SK-N-SH (cell line): ENCODE data around the gene ZNF761. TPM values are rescaled to one million over a fixed set of nuclear protein-coding genes. Genes with fewer than 3 reads are reported as not detected.

Experiments used
- CTCF ChIA-PET: fragments of 300-600, 350-600 bp; formaldehyde crosslinking; extraction: SDS; loops from one replicate; lab custom pipeline; 2021; lab: Yijun Ruan, JAX
- POLR2A ChIA-PET: fragments of 350-600 bp; sonication (Branson Sonifier 250); formaldehyde crosslinking; extraction: SDS; loops from one replicate; lab custom pipeline; 2020; ENCODE audit warnings: antibody characterized with exemption, inconsistent platforms; lab: Yijun Ruan, JAX
- DNase-seq: peaks from one replicate; pipeline ENCODE4 v3.0.0; 2012
- H2AFZ ChIP-seq: fragments of 200-600 bp; sonication (generic); 2 replicates; pipeline ENCODE4 v1.8.1; 2016; ENCODE audit warnings: antibody characterized with exemption, mild to moderate bottlenecking, low read depth
- H3F3A ChIP-seq: fragments of 200-600 bp; sonication (generic); replicated peaks from 2 replicates; pipeline ENCODE3; 2016; ENCODE audit warnings: antibody characterized with exemption, mild to moderate bottlenecking; ENCODE audit not compliant: insufficient read depth
- H3K27ac ChIP-seq, 2 experiments: fragments of 200-500 bp in 1 of 2; fragments of 200-600 bp in 1 of 2; sonication (Bioruptor generic) in 1 of 2; sonication (generic), shearing (Covaris generic) in 1 of 2; 2 replicates each; pipeline versions ENCODE4 v1.5.1 to v1.6.1; 2014 to 2016; ENCODE audit warnings: low read depth in 2 of 2, inconsistent platforms in 1 of 2, low read length in 1 of 2, mild to moderate bottlenecking in 1 of 2, mixed read lengths in 1 of 2
- H3K27me3 ChIP-seq: fragments of 200-600 bp; sonication (generic), shearing (Covaris generic); 2 replicates; pipeline ENCODE4 v1.6.1; 2016; ENCODE audit warnings: mixed run types; ENCODE audit not compliant: insufficient read depth
- H3K36me3 ChIP-seq, 2 experiments: fragments of 200-500 bp in 1 of 2; fragments of 200-600 bp in 1 of 2; sonication (Bioruptor generic) in 1 of 2; sonication (generic) in 1 of 2; replicated peaks in 1 of 2; 2 replicates each; pipeline versions ENCODE3 to v1.5.1; 2014 to 2016; ENCODE audit warnings: low read length in 1 of 2, mild to moderate bottlenecking in 1 of 2; ENCODE audit not compliant: insufficient read depth in 2 of 2, control insufficient read depth in 1 of 2
- H3K4me1 ChIP-seq, 2 experiments: fragments of 200-500 bp in 1 of 2; fragments of 200-600 bp in 1 of 2; sonication (Bioruptor generic) in 1 of 2; sonication (generic), shearing (Covaris generic) in 1 of 2; 2 replicates each; pipeline versions ENCODE4 v1.5.1 to v1.6.1; 2014 to 2016; ENCODE audit warnings: low read depth in 1 of 2, low read length in 1 of 2, mixed run types in 1 of 2; ENCODE audit not compliant: insufficient read depth in 2 of 2, control insufficient read depth in 1 of 2
- H3K4me2 ChIP-seq: fragments of 200-600 bp; sonication (generic), shearing (Covaris generic); 2 replicates; pipeline ENCODE4 v1.6.1; 2017; ENCODE audit warnings: mixed run types
- H3K4me3 ChIP-seq, 2 experiments: fragments of 200-500 bp in 1 of 2; fragments of 200-600 bp in 1 of 2; sonication (Bioruptor generic) in 1 of 2; sonication (generic), shearing (Covaris generic) in 1 of 2; 2 replicates each; pipeline versions ENCODE4 v1.5.1 to v1.8.1; 2014 to 2016; ENCODE audit warnings: low read depth in 2 of 2, inconsistent platforms in 1 of 2, low read length in 1 of 2, mild to moderate bottlenecking in 1 of 2, mixed read lengths in 1 of 2, moderate library complexity in 1 of 2
- H3K79me2 ChIP-seq: fragments of 200-600 bp; sonication (generic); 2 replicates; pipeline ENCODE4 v1.8.1; 2017; ENCODE audit warnings: mild to moderate bottlenecking; ENCODE audit not compliant: insufficient read depth
- H3K9ac ChIP-seq: fragments of 200-600 bp; sonication (generic); 2 replicates; pipeline ENCODE4 v1.6.1; 2017; ENCODE audit warnings: mixed run types
- H3K9me2 ChIP-seq: fragments of 200-600 bp; sonication (generic); 2 replicates; pipeline ENCODE4 v1.6.1; 2017; ENCODE audit warnings: mixed run types
- H3K9me3 ChIP-seq: fragments of 200-600 bp; sonication (generic); 2 replicates; pipeline ENCODE4 v1.6.1; 2017; ENCODE audit warnings: mixed run types, mild to moderate bottlenecking, moderate library complexity
- H4K20me1 ChIP-seq: fragments of 200-600 bp; sonication (generic); 2 replicates; pipeline ENCODE4 v1.6.1; 2017; ENCODE audit warnings: mild to moderate bottlenecking, mixed run types; ENCODE audit not compliant: insufficient read depth
- CTCF ChIP-seq: fragments of 200-600 bp; sonication (generic); IDR thresholded peaks from 2 replicates; pipeline ENCODE4 v1.6.1; 2017; ENCODE audit warnings: antibody characterized with exemption, mild to moderate bottlenecking, moderate library complexity
- ELF1 ChIP-seq: IDR thresholded peaks from 2 replicates; pipeline ENCODE4 v1.4.0; 2012
- EP300 ChIP-seq, 2 experiments: IDR thresholded peaks; 2 replicates each; pipeline versions ENCODE4 v1.4.0 to v1.6.1; 2012; ENCODE audit warnings: borderline replicate concordance in 1 of 2, low read depth in 1 of 2, low read length in 1 of 2
- EZH2phosphoT487 ChIP-seq: fragments of 200-600 bp; sonication (generic); IDR thresholded peaks from 2 replicates; pipeline ENCODE4 v1.6.1; 2017; ENCODE audit warnings: low read depth, mixed run types, mild to moderate bottlenecking, antibody characterized with exemption, moderate library complexity, borderline replicate concordance
- FOXJ3 ChIP-seq: sonication (generic); formaldehyde crosslinking; IDR thresholded peaks from 2 replicates; pipeline ENCODE4 v1.5.1; 2020; ENCODE audit warnings: mild to moderate bottlenecking, missing genetic modification reagents
- FOXM1 ChIP-seq: IDR thresholded peaks from 2 replicates; pipeline ENCODE4 v1.4.0; 2012; ENCODE audit warnings: low read depth, mild to moderate bottlenecking
- GABPA ChIP-seq: IDR thresholded peaks from 2 replicates; pipeline ENCODE4 v1.4.0; 2012; ENCODE audit warnings: low read depth, mild to moderate bottlenecking
- GATA2 ChIP-seq: sonication (generic); formaldehyde crosslinking; IDR thresholded peaks from 2 replicates; pipeline ENCODE4 v1.5.0; 2020; ENCODE audit warnings: mild to moderate bottlenecking, missing genetic modification reagents
- IRF3 ChIP-seq: fragments of 150-350 bp; IDR thresholded peaks from 2 replicates; pipeline ENCODE4 v1.6.1; 2016; ENCODE audit warnings: mild to moderate bottlenecking, low read depth, low read length
- POLR2AphosphoS5 ChIP-seq: IDR thresholded peaks from 2 replicates; pipeline ENCODE4 v1.6.1; 2012; ENCODE audit warnings: low read depth, low read length
- RXRA ChIP-seq: IDR thresholded peaks from 2 replicates; pipeline ENCODE4 v1.4.0; 2012; ENCODE audit warnings: low read depth, mild to moderate bottlenecking, borderline replicate concordance
- SMC3 ChIP-seq: IDR thresholded peaks from 2 replicates; pipeline ENCODE4 v1.6.1; 2012; ENCODE audit warnings: low read depth, low read length, improper control_type of control experiment
- TAF1 ChIP-seq: IDR thresholded peaks from 2 replicates; pipeline ENCODE4 v1.6.1; 2012; ENCODE audit warnings: low read depth, mild to moderate bottlenecking, low read length, moderate library complexity, borderline replicate concordance
- TEAD4 ChIP-seq: IDR thresholded peaks from 2 replicates; pipeline ENCODE4 v1.4.0; 2012; ENCODE audit warnings: mild to moderate bottlenecking, borderline replicate concordance; ENCODE audit not compliant: insufficient read depth
- USF2 ChIP-seq: fragments of 150-350 bp; IDR thresholded peaks from 2 replicates; pipeline ENCODE4 v1.6.1; 2017; ENCODE audit warnings: antibody characterized with exemption, low read length, low read depth, borderline replicate concordance
- WGBS: methylation state at CpG from one replicate; pipeline ENCODE4 v1.1.6; 2017; ENCODE audit warnings: low lambda C conversion rate; 5-methylcytosine and 5-hydroxymethylcytosine counted together
- polyA plus RNA-seq, 3 experiments: library from polyadenylated mRNA; depleted of rRNA; stranded (reverse); fragments of >200 nt; gene quantifications; 2 replicates each; pipeline ENCODE4 v1.2.3, GENCODE V29; 2012

Gene ZNF761
- polyA plus RNA-seq, 1 of the 3 experiments (the other 2 are of a cell fraction), result 5.9 TPM

- CTCF ChIA-PET, result interaction anchor here (1.0 to 2.2 kb wide), 2 partner anchors 37 to 267 kb away, joined by 3 to 7 read pairs; no protein-coding TSS in a partner anchor
- Histone ChIP-seq H3F3A (no peaks in the 10 kb centered on the region), H4K20me1 (no peaks in the 10 kb centered on the region), H3K9ac (no peak overlapping the region), H3K27me3 (no peaks in the 10 kb centered on the region), H3K9me3 (peaks cover 10% of the 10 kb centered on the region; the same call in 1 of the 2 replicates), H3K4me1 (no peaks in the 10 kb centered on the region), H3K4me2 (no peak overlapping the region), H3K79me2 (no peaks in the 10 kb centered on the region), H2AFZ (no peak overlapping the region), H3K27ac (no peak overlapping the region), H3K9me2 (no peaks in the 10 kb centered on the region), H3K36me3 (peaks cover 0 to 16% of the 10 kb centered on the region in 2 experiments), H3K4me3 (no peak overlapping the region)
- no peak for DNase-seq
- TF ChIP-seq USF2 (no peak), EZH2phosphoT487 (no peak), FOXM1 (no peak), IRF3 (no peak), POLR2AphosphoS5 (no peak), ELF1 (no peak), CTCF (no peak), FOXJ3 (CRISPR knock-in tag) (no peak), TEAD4 (no peak), EP300 (IDR thresholded peaks at IDR 0.05; ENCODE audit: borderline replicate concordance in 1 of 2, low read depth in 1 of 2, low read length in 1 of 2) (no peak), GABPA (no peak), RXRA (no peak), GATA2 (no peak), SMC3 (no peak), TAF1 (no peak)
- POLR2A ChIA-PET, result interaction anchor here (0.6 kb wide), 1 partner anchor 474 kb away, joined by 3 read pairs; no protein-coding TSS in a partner anchor
- 78% methylated on average over 6 of the region's 6 CpGs for WGBS
Measured at GRCh38 chr19:53461866-53462265, 30.1 kb downstream of the ZNF761 start.
